DND-41 (cell line): ENCODE results near the gene TIPIN.

Experiments used
- ATAC-seq: fragments of 200-7000 bp; cut with Tn5 transposase; 3 replicates; pipeline ENCODE4 v1.9.1; 2021; ENCODE audit warnings: low read depth; ENCODE audit not compliant: insufficient read depth
- DNase-seq: peaks from one replicate; pipeline ENCODE4 v3.0.0-alpha.2; 2020
- H2AFZ ChIP-seq: 2 replicates; pipeline ENCODE4 v1.6.0; 2012; ENCODE audit warnings: low read depth, low read length
- H3K27ac ChIP-seq: 2 replicates; pipeline ENCODE4 v1.5.1; 2012; ENCODE audit warnings: low read length, inconsistent platforms
- H3K27me3 ChIP-seq: fragments of 200-600 bp; sonication (generic); 2 replicates; pipeline ENCODE4 v1.6.0; 2012; ENCODE audit warnings: low read length, mild to moderate bottlenecking, inconsistent platforms; ENCODE audit not compliant: insufficient read depth, poor library complexity
- H3K36me3 ChIP-seq: 2 replicates; pipeline ENCODE4 v1.5.1; 2012; ENCODE audit warnings: low read length, inconsistent platforms; ENCODE audit not compliant: insufficient read depth
- H3K4me1 ChIP-seq: 2 replicates; pipeline ENCODE4 v1.5.1; 2012; ENCODE audit warnings: mild to moderate bottlenecking, low read length; ENCODE audit not compliant: insufficient read depth
- H3K4me2 ChIP-seq: 2 replicates; pipeline ENCODE4 v1.6.0; 2012; ENCODE audit warnings: mild to moderate bottlenecking, moderate library complexity, low read length, inconsistent platforms; ENCODE audit not compliant: insufficient read depth
- H3K4me3 ChIP-seq, 2 experiments: fragments of 200-600 bp in 1 of 2; shearing (Covaris generic) in 1 of 2; 2 replicates each; pipeline ENCODE4 v1.5.1; 2012 to 2016; ENCODE audit warnings: inconsistent platforms in 2 of 2, low read length in 2 of 2, mild to moderate bottlenecking in 2 of 2, low read depth in 1 of 2, moderate library complexity in 1 of 2
- H3K79me2 ChIP-seq: 2 replicates; pipeline ENCODE4 v1.6.0; 2012; ENCODE audit warnings: low read length, inconsistent platforms; ENCODE audit not compliant: insufficient read depth
- H3K9ac ChIP-seq: 2 replicates; pipeline ENCODE4 v1.6.0; 2012; ENCODE audit warnings: low read depth, mild to moderate bottlenecking, inconsistent platforms, low read length, moderate library complexity
- H3K9me3 ChIP-seq: 2 replicates; pipeline ENCODE4 v1.5.1; 2012; ENCODE audit warnings: low read length, moderate library complexity, mild to moderate bottlenecking, inconsistent platforms; ENCODE audit not compliant: insufficient read depth, severe bottlenecking
- H4K20me1 ChIP-seq: 2 replicates; pipeline ENCODE4 v1.6.0; 2012; ENCODE audit warnings: low read length; ENCODE audit not compliant: insufficient read depth
- CTCF ChIP-seq: IDR thresholded peaks from 2 replicates; pipeline ENCODE4 v1.5.1; 2012; ENCODE audit warnings: borderline replicate concordance, low read length, moderate library complexity, mild to moderate bottlenecking; ENCODE audit not compliant: poor library complexity, severe bottlenecking; ENCODE audit errors: extremely low read depth
- EZH2 ChIP-seq: IDR thresholded peaks from 3 replicates; pipeline ENCODE4 v1.6.1; 2012; ENCODE audit warnings: borderline replicate concordance, low read depth, mild to moderate bottlenecking, moderate library complexity, low read length, inconsistent platforms; ENCODE audit not compliant: severe bottlenecking

The TIPIN gene

DNA sequence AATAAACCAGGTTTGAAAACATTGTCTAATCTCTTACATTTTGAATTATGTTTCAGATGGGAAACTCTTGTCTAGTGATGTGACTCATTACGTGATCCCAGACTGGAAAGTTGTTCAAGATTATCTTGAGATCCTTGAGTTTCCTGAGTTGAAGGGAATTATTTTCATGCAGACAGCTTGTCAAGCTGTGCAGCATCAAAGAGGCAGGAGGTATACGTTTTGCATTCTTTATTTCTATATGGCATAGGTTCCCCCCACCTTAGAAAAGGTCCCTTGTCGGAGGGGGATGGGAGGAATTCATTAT lies 61.6 kb downstream of the TIPIN start:
- peak overlapping the region; percentile 93; the same call in 1 of the 2 replicates for H3K27ac ChIP-seq

GRCh38 chr15:66294157-66294931 lies 62.1 kb downstream of the TIPIN start:
- peak overlapping the region; percentile 98 for H2AFZ ChIP-seq
- peak; percentile 34 for ATAC-seq

More for the DNA sequence above, 61.6 kb downstream of the TIPIN start:
- no peaks in the 10 kb centered on the region for H3K9me3 ChIP-seq
- peaks cover 4% of the 10 kb centered on the region; the same call in 1 of the 2 replicates for H4K20me1 ChIP-seq
- peak overlapping the region; percentile 97 for H3K9ac ChIP-seq
- peaks cover 46% of the 10 kb centered on the region for H3K4me1 ChIP-seq
- H3K4me3 ChIP-seq = peak overlapping the region in 1 of 2 experiments; percentile 74; a peak in 2 of 4 replicates
- DNase-seq (no peak), ATAC-seq (no peak)
- H3K4me2 ChIP-seq = peak overlapping the region; percentile 85
- 0 out of 2 replicates have a peak overlapping the region, but pooled peaks have one; percentile 98 for H2AFZ ChIP-seq
- H3K36me3 ChIP-seq = peaks cover 27% of the 10 kb centered on the region
- no peak for TF ChIP-seq EZH2
- peaks cover 63% of the 10 kb centered on the region for H3K79me2 ChIP-seq
- H3K27me3 ChIP-seq = no peaks in the 10 kb centered on the region

GRCh38 chr15:66293419-66294156 lies 62.9 kb downstream of the TIPIN start, which contains the start of gene DIS3L:
TSS of gene DIS3L (plus strand) at chr15:66293568. CDS start at chr15:66293597, 29 bp downstream.
- Histone ChIP-seq H3K4me3 (peak within 1 kb of the TSS; percentile 36 to 74), H3K4me1 (peaks cover 46% of the 10 kb centered on the region), H3K4me2 (peak within 1 kb of the TSS; percentile 85), H3K27me3 (no peaks in the 10 kb centered on the region), H3K36me3 (peaks cover 18% of the 10 kb centered on the region), H3K79me2 (peaks cover 59% of the 10 kb centered on the region), H3K9me3 (no peaks in the 10 kb centered on the region), H4K20me1 (no peaks in the 10 kb centered on the region), H3K9ac (peak within 1 kb of the TSS; percentile 97), H3K27ac (peak within 1 kb of the TSS; percentile 93), H2AFZ (peak within 1 kb of the TSS; percentile 98)
- TF ChIP-seq CTCF (no peak), EZH2 (no peak)
- DNase-seq (peak; percentile 77), ATAC-seq (peak; percentile 73)

More at GRCh38 chr15:66294157-66294931, 62.1 kb downstream of the TIPIN start:
- TF ChIP-seq EZH2 (no peak), CTCF (no peak)
- H3K9me3 ChIP-seq = no peaks in the 10 kb centered on the region
- H3K4me3 ChIP-seq = peak overlapping the region; percentile 36 to 74; a peak in 3 of 4 replicates
- peaks cover 4% of the 10 kb centered on the region; the same call in 1 of the 2 replicates for H4K20me1 ChIP-seq
- H3K27me3 ChIP-seq = no peaks in the 10 kb centered on the region
- H3K4me1 ChIP-seq = peaks cover 46% of the 10 kb centered on the region
- no peak for DNase-seq
- peaks cover 26% of the 10 kb centered on the region for H3K36me3 ChIP-seq
- peaks cover 63% of the 10 kb centered on the region for H3K79me2 ChIP-seq
- H3K27ac ChIP-seq = peak overlapping the region; percentile 93
- peak overlapping the region; percentile 85 for H3K4me2 ChIP-seq
- peak overlapping the region; percentile 97 for H3K9ac ChIP-seq
